Panc1 (cell line): ENCODE measurements around the gene ERICH4. TPM values are rescaled to one million over a fixed set of nuclear protein-coding genes. Genes with fewer than 3 reads are reported as not detected.

ENCODE experiments used
- ATAC-seq: fragments of 200-7000 bp; cut with Tn5 transposase; 2 replicates; pipeline ENCODE4 v1.9.1; 2020; ENCODE audit warnings: mild to moderate bottlenecking, moderate library complexity
- BruUV-seq: library from RNA; stranded (reverse); fragments of 400-500 nt; replicated peaks from 2 replicates; lab custom pipeline; 2021; lab: Mats Ljungman, UMichigan
- CTCF ChIA-PET: fragments of 300-600 bp; sonication (Branson Sonifier 250); formaldehyde crosslinking; loops from one replicate; lab custom pipeline; 2022; ENCODE audit warnings: antibody characterized with exemption; lab: Charles Lee
- POLR2A ChIA-PET: fragments of 300-600 bp; sonication (Branson Sonifier 250); formaldehyde crosslinking; loops from one replicate; lab custom pipeline; 2022; ENCODE audit warnings: antibody characterized with exemption; lab: Charles Lee
- DNase-seq: peaks from one replicate; pipeline ENCODE4 v3.0.0-alpha.2; 2010; ENCODE audit warnings: low read depth, low spot score
- H3K27ac ChIP-seq: 2 replicates; pipeline ENCODE4 v1.5.1; 2011; ENCODE audit warnings: mild to moderate bottlenecking, low read length, inconsistent platforms
- H3K27me3 ChIP-seq: fragments of 200-500 bp; sonication (Bioruptor generic); 2 replicates; pipeline ENCODE4 v1.6.0; 2014; ENCODE audit warnings: low read length, inconsistent platforms; ENCODE audit not compliant: control insufficient read depth, insufficient read depth
- H3K36me3 ChIP-seq: fragments of 200-500 bp; sonication (Bioruptor generic); 2 replicates; pipeline ENCODE4 v1.5.1; 2014; ENCODE audit warnings: inconsistent platforms, mild to moderate bottlenecking, low read length, moderate library complexity; ENCODE audit not compliant: control insufficient read depth, insufficient read depth
- H3K4me1 ChIP-seq: 2 replicates; pipeline ENCODE4 v1.5.1; 2011; ENCODE audit warnings: inconsistent platforms, mild to moderate bottlenecking, low read length, moderate library complexity; ENCODE audit not compliant: control insufficient read depth, insufficient read depth
- H3K4me3 ChIP-seq, 2 experiments: 2 replicates each; pipeline ENCODE4 v1.5.1; 2011 to 2012; ENCODE audit warnings: low read depth in 2 of 2, low read length in 2 of 2, mild to moderate bottlenecking in 2 of 2, inconsistent platforms in 1 of 2, moderate library complexity in 1 of 2
- H3K9me3 ChIP-seq: fragments of 200-500 bp; sonication (Bioruptor generic); 2 replicates; pipeline ENCODE4 v1.5.1; 2014; ENCODE audit warnings: low read depth, mild to moderate bottlenecking, inconsistent platforms, low read length, moderate library complexity; ENCODE audit not compliant: control insufficient read depth, insufficient read depth
- POLR2AphosphoS5 ChIP-seq: IDR thresholded peaks from 2 replicates; pipeline ENCODE4 v1.6.1; 2012; ENCODE audit warnings: mild to moderate bottlenecking, low read depth, low read length, moderate library complexity
- SIN3A ChIP-seq: IDR thresholded peaks from 2 replicates; pipeline ENCODE4 v1.6.1; 2012; ENCODE audit warnings: low read depth, mild to moderate bottlenecking, low read length, moderate library complexity, borderline replicate concordance; ENCODE audit not compliant: insufficient read depth
- TCF7L2 ChIP-seq: IDR thresholded peaks from 2 replicates; pipeline ENCODE4 v1.6.1; 2011; ENCODE audit warnings: mild to moderate bottlenecking, low read depth, low read length, inconsistent platforms
- in situ Hi-C: cut with HindIII; loops from 2 replicates; pipeline ENCODE4 v1.10.0; 2016; ENCODE audit warnings: low sequenced_read_pairs, low pct_unique_long_range_greater_than_20kb
- intact Hi-C: fragments of 100-400 bp; cut with micrococcal nuclease; formaldehyde crosslinking; loops from one replicate; pipeline ENCODE4 v1.10.0; 2022; ENCODE audit not compliant: unreplicated experiment
- total RNA-seq: library from RNA; stranded (reverse); gene quantifications from one replicate; pipeline ENCODE4 v1.2.1, GENCODE V29; 2021; ENCODE audit not compliant: unreplicated experiment
- TF ChIP-seq, protein P1 (sequence below): fragments of 450-650 bp; IDR thresholded peaks from 2 replicates; pipeline ENCODE4 v1.5.1; 2017; ENCODE audit warnings: mild to moderate bottlenecking
- TF ChIP-seq, protein P2 (sequence below), 2 experiments: IDR thresholded peaks; 2 replicates each; pipeline ENCODE4 v1.6.1; 2011 to 2012; ENCODE audit warnings: low read depth in 2 of 2, control low read depth in 1 of 2, low read length in 1 of 2, mild to moderate bottlenecking in 1 of 2, moderate library complexity in 1 of 2; ENCODE audit not compliant: insufficient read depth in 1 of 2

ERICH4 gene
- total RNA-seq, 1 experiment from 2014 or later = not detected

- no peaks in the 10 kb centered on the region for H3K36me3 ChIP-seq
- ATAC-seq (no peak), DNase-seq (no peak)
- intact Hi-C loops = no loop called here
- H3K27ac ChIP-seq = no peak overlapping the region
- in situ Hi-C loops = no loop called here
- ChIA-PET POLR2A (no interaction called here), CTCF (no interaction called here)
- H3K4me1 ChIP-seq = no peaks in the 10 kb centered on the region
- H3K27me3 ChIP-seq = no peaks in the 10 kb centered on the region
- H3K9me3 ChIP-seq = no peaks in the 10 kb centered on the region
- no TSS peak for BruUV-seq
- no peak overlapping the region for H3K4me3 ChIP-seq
- TF ChIP-seq, protein P1, sequence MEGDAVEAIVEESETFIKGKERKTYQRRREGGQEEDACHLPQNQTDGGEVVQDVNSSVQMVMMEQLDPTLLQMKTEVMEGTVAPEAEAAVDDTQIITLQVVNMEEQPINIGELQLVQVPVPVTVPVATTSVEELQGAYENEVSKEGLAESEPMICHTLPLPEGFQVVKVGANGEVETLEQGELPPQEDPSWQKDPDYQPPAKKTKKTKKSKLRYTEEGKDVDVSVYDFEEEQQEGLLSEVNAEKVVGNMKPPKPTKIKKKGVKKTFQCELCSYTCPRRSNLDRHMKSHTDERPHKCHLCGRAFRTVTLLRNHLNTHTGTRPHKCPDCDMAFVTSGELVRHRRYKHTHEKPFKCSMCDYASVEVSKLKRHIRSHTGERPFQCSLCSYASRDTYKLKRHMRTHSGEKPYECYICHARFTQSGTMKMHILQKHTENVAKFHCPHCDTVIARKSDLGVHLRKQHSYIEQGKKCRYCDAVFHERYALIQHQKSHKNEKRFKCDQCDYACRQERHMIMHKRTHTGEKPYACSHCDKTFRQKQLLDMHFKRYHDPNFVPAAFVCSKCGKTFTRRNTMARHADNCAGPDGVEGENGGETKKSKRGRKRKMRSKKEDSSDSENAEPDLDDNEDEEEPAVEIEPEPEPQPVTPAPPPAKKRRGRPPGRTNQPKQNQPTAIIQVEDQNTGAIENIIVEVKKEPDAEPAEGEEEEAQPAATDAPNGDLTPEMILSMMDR = no peak
- TF ChIP-seq TCF7L2 = no peak
- no peak for TF ChIP-seq POLR2AphosphoS5
- TF ChIP-seq, protein P2, sequence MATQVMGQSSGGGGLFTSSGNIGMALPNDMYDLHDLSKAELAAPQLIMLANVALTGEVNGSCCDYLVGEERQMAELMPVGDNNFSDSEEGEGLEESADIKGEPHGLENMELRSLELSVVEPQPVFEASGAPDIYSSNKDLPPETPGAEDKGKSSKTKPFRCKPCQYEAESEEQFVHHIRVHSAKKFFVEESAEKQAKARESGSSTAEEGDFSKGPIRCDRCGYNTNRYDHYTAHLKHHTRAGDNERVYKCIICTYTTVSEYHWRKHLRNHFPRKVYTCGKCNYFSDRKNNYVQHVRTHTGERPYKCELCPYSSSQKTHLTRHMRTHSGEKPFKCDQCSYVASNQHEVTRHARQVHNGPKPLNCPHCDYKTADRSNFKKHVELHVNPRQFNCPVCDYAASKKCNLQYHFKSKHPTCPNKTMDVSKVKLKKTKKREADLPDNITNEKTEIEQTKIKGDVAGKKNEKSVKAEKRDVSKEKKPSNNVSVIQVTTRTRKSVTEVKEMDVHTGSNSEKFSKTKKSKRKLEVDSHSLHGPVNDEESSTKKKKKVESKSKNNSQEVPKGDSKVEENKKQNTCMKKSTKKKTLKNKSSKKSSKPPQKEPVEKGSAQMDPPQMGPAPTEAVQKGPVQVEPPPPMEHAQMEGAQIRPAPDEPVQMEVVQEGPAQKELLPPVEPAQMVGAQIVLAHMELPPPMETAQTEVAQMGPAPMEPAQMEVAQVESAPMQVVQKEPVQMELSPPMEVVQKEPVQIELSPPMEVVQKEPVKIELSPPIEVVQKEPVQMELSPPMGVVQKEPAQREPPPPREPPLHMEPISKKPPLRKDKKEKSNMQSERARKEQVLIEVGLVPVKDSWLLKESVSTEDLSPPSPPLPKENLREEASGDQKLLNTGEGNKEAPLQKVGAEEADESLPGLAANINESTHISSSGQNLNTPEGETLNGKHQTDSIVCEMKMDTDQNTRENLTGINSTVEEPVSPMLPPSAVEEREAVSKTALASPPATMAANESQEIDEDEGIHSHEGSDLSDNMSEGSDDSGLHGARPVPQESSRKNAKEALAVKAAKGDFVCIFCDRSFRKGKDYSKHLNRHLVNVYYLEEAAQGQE (IDR thresholded peaks at IDR 0.05; ENCODE audit: insufficient read depth in 1 of 2, low read depth in 2 of 2, low read length in 1 of 2) = no peak
These were observed 26.7 kb upstream of the ERICH4 start for GRCh38 chr19:41416194-41416674.

DNA sequence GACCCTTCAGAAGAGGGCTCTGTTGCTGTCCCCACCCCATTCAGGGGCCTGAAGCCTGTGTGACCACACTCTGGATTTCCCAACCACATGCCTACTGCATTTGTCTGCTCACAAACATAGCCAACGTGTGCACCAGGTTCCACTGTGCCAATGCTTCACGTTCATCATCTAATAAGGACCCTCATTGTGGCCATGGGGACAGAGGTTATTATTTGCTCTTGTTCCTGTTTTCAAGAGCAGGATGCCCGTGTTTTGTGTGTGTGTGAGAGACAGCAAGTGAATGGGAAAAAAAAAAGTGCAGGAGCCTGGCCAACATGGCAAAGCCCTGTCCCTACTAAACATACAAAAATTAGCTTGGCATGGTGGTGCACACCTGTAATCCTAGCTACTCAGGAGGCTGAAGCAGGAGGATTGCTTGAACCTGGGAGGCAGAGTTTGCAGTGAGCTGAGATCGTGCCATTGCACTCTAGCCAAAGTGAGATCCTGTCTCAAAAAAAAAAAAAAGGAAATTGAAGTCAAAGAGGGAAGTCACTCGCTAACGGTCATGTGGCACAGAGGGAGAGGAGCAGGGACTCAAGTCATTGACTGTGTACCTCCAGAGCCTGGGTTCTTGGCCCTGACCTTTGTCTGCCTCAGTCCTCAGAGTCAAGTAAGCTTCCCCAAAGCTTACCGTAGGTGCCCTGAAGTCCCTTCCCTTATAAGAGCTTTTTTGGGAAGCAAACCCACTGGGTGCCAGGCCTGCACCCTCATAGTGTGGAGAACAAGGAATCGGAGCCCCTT lies 22.7 kb upstream of the ERICH4 start:
- POLR2A ChIA-PET = no interaction called here
- Histone ChIP-seq H3K36me3 (no peaks in the 10 kb centered on the region), H3K4me3 (no peak overlapping the region), H3K4me1 (no peaks in the 10 kb centered on the region), H3K27ac (no peak overlapping the region), H3K27me3 (no peaks in the 10 kb centered on the region), H3K9me3 (no peaks in the 10 kb centered on the region)
- no TSS peak for BruUV-seq
- ATAC-seq = no peak
- in situ Hi-C loops = no loop called here
- TF ChIP-seq, protein P2 (IDR thresholded peaks at IDR 0.05; ENCODE audit: insufficient read depth in 1 of 2, low read depth in 2 of 2, low read length in 1 of 2) = no peak
- TF ChIP-seq, protein P1 = no peak
- TF ChIP-seq POLR2AphosphoS5 = no peak
- no peak for TF ChIP-seq TCF7L2
- no peak for TF ChIP-seq SIN3A
- intact Hi-C loops = no loop called here
- CTCF ChIA-PET = no interaction called here
- DNase-seq = no peak
